T-cell (primary cell): ENCODE measurements around the gene TRPM1. TPM values are rescaled to one million over a fixed set of nuclear protein-coding genes. Genes with fewer than 3 reads are reported as not detected.

Source experiments
- ATAC-seq, 4 experiments: fragments of 200-7000 bp in 3 of 4; fragments of 150-1000 bp in 1 of 4; cut with Tn5 transposase; replicated peaks in 1 of 4; 1 replicate in 3 of 4; 2 replicates in 1 of 4; pipeline ENCODE4 v1.10.0; 2021; ENCODE audit warnings: moderate library complexity in 3 of 4, mild to moderate bottlenecking in 2 of 4, moderate number of reproducible peaks in 1 of 4
- CTCF ChIA-PET, 2 donors: fragments of 300-600 bp; sonication (Branson Sonifier 250); formaldehyde crosslinking; loops; one replicate each; lab custom pipeline; 2022; ENCODE audit warnings: antibody characterized with exemption in 2 of 2; lab: Charles Lee
- POLR2A ChIA-PET, 2 donors: fragments of 300-600 bp; sonication (Branson Sonifier 250); formaldehyde crosslinking; loops; one replicate each; lab custom pipeline; 2022; ENCODE audit warnings: antibody characterized with exemption in 2 of 2; lab: Charles Lee
- DNase-seq, 35 experiments: peaks; one replicate each; pipeline versions ENCODE4 v3.0.0 to v3.0.0-alpha.2; 2013 to 2023
- H3K27ac ChIP-seq: one replicate; pipeline ENCODE4 v1.5.1; 2013; ENCODE audit warnings: low read length
- H3K27me3 ChIP-seq, 2 experiments: replicated peaks in 1 of 2; 1 replicate in 1 of 2; 2 replicates in 1 of 2; pipeline versions ENCODE4 v1.6.1 to v1.7.0; 2013; ENCODE audit warnings: low read length in 1 of 2, mixed read lengths in 1 of 2; ENCODE audit not compliant: control insufficient read depth in 2 of 2, insufficient read depth in 2 of 2; ENCODE audit errors: extremely low read depth in 1 of 2
- H3K36me3 ChIP-seq, 2 donors: 1 replicate in 1 of 2; 2 replicates in 1 of 2; pipeline versions ENCODE4 v1.6.1 to v1.7.0; 2013; ENCODE audit warnings: low read length in 1 of 2; ENCODE audit not compliant: control insufficient read depth in 2 of 2, insufficient read depth in 1 of 2; ENCODE audit errors: extremely low read depth in 1 of 2
- H3K4me1 ChIP-seq, 2 experiments: 1 replicate in 1 of 2; 2 replicates in 1 of 2; pipeline versions ENCODE4 v1.6.1 to v1.7.0; 2013; ENCODE audit warnings: low read length in 2 of 2, mixed read lengths in 1 of 2; ENCODE audit not compliant: insufficient read depth in 2 of 2, control insufficient read depth in 1 of 2; ENCODE audit errors: extremely low read depth in 1 of 2
- H3K4me3 ChIP-seq, 2 donors: 1 replicate in 1 of 2; 2 replicates in 1 of 2; pipeline versions ENCODE4 v1.5.1 to v1.7.0; 2013; ENCODE audit warnings: mild to moderate bottlenecking in 2 of 2, low read length in 1 of 2, moderate library complexity in 1 of 2; ENCODE audit not compliant: control insufficient read depth in 1 of 2; ENCODE audit errors: extremely low read depth in 1 of 2
- H3K9me3 ChIP-seq: 2 replicates; pipeline ENCODE4 v1.7.0; 2013
- H3K27ac Mint-ChIP-seq, 2 donors: one replicate each; pipeline ENCODE4 v1.8.0; 2020 to 2021; ENCODE audit warnings: mild to moderate bottlenecking in 2 of 2, mixed read lengths in 2 of 2
- H3K27me3 Mint-ChIP-seq, 2 donors: one replicate each; pipeline ENCODE4 v1.8.0; 2021 to 2022; ENCODE audit warnings: mixed read lengths in 2 of 2
- H3K36me3 Mint-ChIP-seq: one replicate; pipeline ENCODE4 v1.8.0; 2021; ENCODE audit warnings: mixed read lengths
- H3K4me1 Mint-ChIP-seq, 3 donors: one replicate each; pipeline ENCODE4 v1.8.0; 2020 to 2022; ENCODE audit warnings: mixed read lengths in 3 of 3, mild to moderate bottlenecking in 1 of 3
- H3K4me3 Mint-ChIP-seq, 3 donors: one replicate each; pipeline ENCODE4 v1.8.0; 2020 to 2022; ENCODE audit warnings: mild to moderate bottlenecking in 3 of 3, mixed read lengths in 3 of 3, moderate library complexity in 3 of 3
- H3K9me3 Mint-ChIP-seq, 3 donors: one replicate each; pipeline ENCODE4 v1.8.0; 2020 to 2022; ENCODE audit warnings: mixed read lengths in 3 of 3
- WGBS: methylation state at CpG from one replicate; pipeline ENCODE4 v1.1.5; 2013; ENCODE audit warnings: missing lambda C conversion rate; ENCODE audit not compliant: insufficient coverage; 5-methylcytosine and 5-hydroxymethylcytosine counted together
- total RNA-seq, 35 experiments: library from RNA in 6 of 35; stranded (reverse) in 6 of 35; fragments of 120-200 nt in 1 of 35; gene quantifications; one replicate each; pipeline versions ENCODE4 v1.2.1 to v1.2.4 and lab custom pipeline; 2013 to 2026

Gene TRPM1
- total RNA-seq, 5 donors from 2014 or later (not counting 1 experiment from before 2014, with no cell fraction given), result not detected

DNA sequence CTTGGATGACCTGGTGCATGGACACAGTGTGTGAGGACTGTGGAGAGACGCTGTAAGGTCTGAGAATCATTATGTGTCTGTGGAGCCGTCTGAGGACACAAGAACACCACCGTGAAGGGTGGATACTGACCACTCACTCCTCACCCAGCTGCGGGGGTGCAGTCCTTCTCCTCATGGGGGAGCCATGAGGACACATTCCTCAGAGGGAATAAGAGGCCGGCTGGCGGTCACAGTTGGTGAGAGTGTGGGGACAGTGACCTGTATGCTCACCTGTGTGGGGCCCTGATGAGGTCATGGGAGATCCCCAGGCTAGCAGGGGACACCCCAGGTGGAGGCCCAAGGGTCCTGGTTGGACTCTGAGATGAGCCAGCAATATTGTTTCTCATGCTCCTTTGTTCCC is 2.5 kb upstream of the TRPM1 start:
- Mint-ChIP-seq H3K36me3 (no peaks in the 10 kb centered on the region), H3K4me1 (peaks cover 0 to 2% (median 0%) of the 10 kb centered on the region in 3 donors), H3K27me3 (peaks cover 0 to 1% of the 10 kb centered on the region in 2 donors), H3K4me3 (no peak overlapping the region), H3K27ac (no peak overlapping the region), H3K9me3 (no peaks in the 10 kb centered on the region)
- no peak overlapping the region for H3K27ac ChIP-seq
- H3K4me3 ChIP-seq, result no peak overlapping the region
- no peaks in the 10 kb centered on the region for H3K4me1 ChIP-seq
- CTCF ChIA-PET, result no interaction called here
- peaks cover 0 to 8% of the 10 kb centered on the region in 2 experiments for H3K27me3 ChIP-seq
- H3K36me3 ChIP-seq, result no peaks in the 10 kb centered on the region
- no peak for ATAC-seq
- no peaks in the 10 kb centered on the region for H3K9me3 ChIP-seq
- POLR2A ChIA-PET, result no interaction called here
- WGBS, result 100% methylated on average over 2 of the region's 6 CpGs
- DNase-seq, result no peak

DNA sequence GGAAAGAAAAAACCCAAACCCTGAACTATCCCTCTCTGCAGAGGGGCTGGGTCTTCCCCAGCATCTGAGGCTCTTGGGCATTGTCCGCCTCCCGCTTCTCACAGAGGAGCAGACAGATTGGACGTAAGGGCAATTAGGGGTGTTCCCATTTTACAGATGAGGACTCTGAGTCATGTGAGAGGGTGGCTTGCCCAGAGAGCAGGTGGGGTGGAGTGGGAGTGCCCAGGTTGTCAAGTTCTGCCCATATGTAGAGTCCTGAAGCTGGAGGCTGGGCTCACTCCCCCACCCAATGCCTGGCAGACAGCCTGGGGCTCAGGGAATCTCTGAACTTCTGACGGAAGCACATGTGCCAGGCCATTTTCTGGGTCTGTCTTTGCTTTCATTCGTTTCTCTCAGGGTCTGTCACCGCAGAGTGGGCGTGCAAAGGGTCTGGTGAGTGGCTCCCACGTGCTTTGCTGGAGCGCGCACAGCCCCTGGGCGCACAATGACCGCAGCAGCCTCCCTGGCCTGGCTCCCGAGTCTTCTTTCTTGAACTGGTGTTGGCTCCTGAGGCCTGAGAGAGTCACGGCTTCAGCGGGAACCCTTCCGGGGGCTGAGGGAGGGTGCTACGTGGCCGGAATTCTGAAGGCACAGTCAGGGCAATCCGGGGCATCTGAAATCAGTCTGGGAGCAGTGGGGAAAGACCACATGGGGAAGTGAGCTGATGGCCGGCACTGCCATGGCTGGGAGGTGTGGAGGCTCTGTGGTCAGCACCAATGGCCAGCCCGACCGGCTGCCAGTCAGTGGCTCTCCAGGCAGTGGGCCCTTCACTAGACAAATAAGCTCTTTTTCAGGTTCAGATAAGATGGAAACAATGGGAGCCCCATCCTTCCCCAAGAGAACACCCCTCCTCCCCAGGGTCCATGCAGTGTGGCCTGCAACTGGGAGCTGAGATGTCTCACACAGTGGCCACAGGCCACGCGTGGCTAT is 1.1 kb upstream of the TRPM1 start:
- Histone ChIP-seq H3K9me3 (no peaks in the 10 kb centered on the region), H3K27me3 (peaks cover 0 to 11% of the 10 kb centered on the region in 2 experiments), H3K36me3 (no peaks in the 10 kb centered on the region), H3K4me1 (no peaks in the 10 kb centered on the region), H3K27ac (no peak overlapping the region), H3K4me3 (no peak overlapping the region)
- Mint-ChIP-seq H3K4me3 (no peak overlapping the region), H3K36me3 (no peaks in the 10 kb centered on the region), H3K4me1 (peaks cover 0 to 2% (median 0%) of the 10 kb centered on the region in 3 donors), H3K9me3 (no peaks in the 10 kb centered on the region), H3K27me3 (peaks cover 0 to 3% of the 10 kb centered on the region in 2 donors), H3K27ac (no peak overlapping the region)
- ChIA-PET CTCF (no interaction called here), POLR2A (no interaction called here)
- DNase-seq (no peak), ATAC-seq (no peak)
- 84% methylated on average over 19 of the region's 24 CpGs for WGBS

DNA sequence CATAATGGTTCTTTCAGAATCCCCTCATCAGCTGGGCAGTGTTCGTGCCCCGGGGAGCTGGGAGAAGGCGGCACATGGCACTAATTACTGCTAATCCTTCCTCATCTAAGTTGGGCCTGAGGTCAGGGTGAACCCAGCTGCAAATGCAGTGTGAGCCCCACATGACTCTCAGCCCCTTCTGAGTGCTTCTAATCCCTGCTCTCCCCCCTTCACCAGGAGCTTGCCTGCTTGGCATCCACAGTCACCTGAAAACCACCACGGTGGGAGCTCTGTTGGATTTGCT is 455 bp upstream of the TRPM1 start:
- Histone ChIP-seq H3K27ac (no peak overlapping the region), H3K27me3 (peaks cover 0 to 11% of the 10 kb centered on the region in 2 experiments), H3K4me1 (no peaks in the 10 kb centered on the region), H3K4me3 (no peak overlapping the region), H3K9me3 (no peaks in the 10 kb centered on the region), H3K36me3 (no peaks in the 10 kb centered on the region)
- H3K36me3 Mint-ChIP-seq, result no peaks in the 10 kb centered on the region
- WGBS, result 90% methylated on average over 3 of the region's 4 CpGs
- peaks cover 0 to 3% of the 10 kb centered on the region in 2 donors for H3K27me3 Mint-ChIP-seq
- H3K9me3 Mint-ChIP-seq, result no peaks in the 10 kb centered on the region
- POLR2A ChIA-PET, result no interaction called here
- peaks cover 0 to 2% (median 0%) of the 10 kb centered on the region in 3 donors for H3K4me1 Mint-ChIP-seq
- no peak overlapping the region for H3K27ac Mint-ChIP-seq
- ATAC-seq (no peak), DNase-seq (no peak)
- no peak overlapping the region for H3K4me3 Mint-ChIP-seq
- CTCF ChIA-PET, result no interaction called here

DNA sequence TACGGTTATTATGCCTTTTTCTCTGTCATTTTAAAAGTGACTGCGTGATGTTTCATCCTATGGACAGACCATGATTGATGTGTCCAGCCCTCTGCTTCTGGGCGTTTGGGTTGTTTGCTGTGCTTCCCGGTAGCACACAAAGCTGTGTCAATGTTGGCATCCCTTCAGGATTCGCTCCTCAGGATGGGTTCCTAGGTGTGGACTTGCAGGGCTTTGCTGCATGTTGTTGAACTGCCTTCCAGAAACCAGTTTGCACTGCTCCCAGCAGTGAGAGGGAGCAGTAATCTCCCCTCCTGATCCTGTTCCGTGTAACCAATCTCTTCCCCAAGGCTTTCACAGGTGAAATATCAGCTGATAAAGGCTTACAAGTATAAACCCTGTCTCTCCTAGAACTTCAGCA is 787 bp downstream of the TRPM1 start:
- CTCF ChIA-PET, result no interaction called here
- H3K4me1 Mint-ChIP-seq, result peaks cover 0 to 2% (median 0%) of the 10 kb centered on the region in 3 donors
- DNase-seq, result no peak
- no peak overlapping the region for H3K27ac ChIP-seq
- H3K27me3 ChIP-seq, result peaks cover 0 to 11% of the 10 kb centered on the region in 2 experiments
- no peak overlapping the region for H3K27ac Mint-ChIP-seq
- no peaks in the 10 kb centered on the region for H3K4me1 ChIP-seq
- peaks cover 0 to 3% of the 10 kb centered on the region in 2 donors for H3K27me3 Mint-ChIP-seq
- H3K36me3 Mint-ChIP-seq, result no peaks in the 10 kb centered on the region
- POLR2A ChIA-PET, result no interaction called here
- WGBS, result 67% methylated on average over 4 of the region's 6 CpGs
- H3K4me3 Mint-ChIP-seq, result no peak overlapping the region
- no peaks in the 10 kb centered on the region for H3K36me3 ChIP-seq
- ATAC-seq, result no peak
- H3K9me3 ChIP-seq, result no peaks in the 10 kb centered on the region
- no peak overlapping the region for H3K4me3 ChIP-seq
- no peaks in the 10 kb centered on the region for H3K9me3 Mint-ChIP-seq

DNA sequence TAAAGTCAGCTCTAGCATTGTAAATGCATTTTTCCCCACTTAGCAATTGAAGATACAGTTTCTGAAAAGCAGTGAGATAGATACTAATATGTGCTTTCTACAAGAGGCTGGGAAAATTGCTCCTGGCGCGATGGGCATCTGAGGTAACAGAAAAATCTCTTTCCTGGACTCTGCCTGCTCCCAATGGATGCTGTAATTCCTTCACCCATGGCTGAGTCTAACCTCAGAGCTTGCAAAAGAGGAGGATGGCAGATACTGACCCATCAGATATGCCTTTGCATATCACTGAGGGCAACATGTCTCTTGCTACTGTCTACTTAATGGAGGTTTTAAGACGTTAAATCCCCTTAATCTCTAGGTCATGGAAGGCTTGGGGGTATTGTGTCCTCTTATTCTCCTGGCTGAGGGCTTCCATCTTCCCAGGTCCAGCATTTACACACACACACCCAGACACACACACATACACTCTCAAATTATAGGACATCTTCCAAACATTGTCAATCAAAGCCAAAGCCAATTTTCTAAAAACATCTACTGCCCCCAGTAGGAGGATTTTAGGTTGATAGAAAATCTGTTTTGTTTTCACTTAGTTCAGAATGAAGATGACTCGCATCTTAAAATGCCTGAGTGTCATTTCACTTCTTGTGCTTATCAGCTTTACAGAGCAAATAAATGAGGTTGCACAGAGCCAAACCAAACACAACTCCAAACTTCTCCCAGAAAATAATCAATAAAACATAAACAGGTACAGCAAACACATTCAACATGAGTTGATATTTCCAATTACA is 2.4 kb downstream of the TRPM1 start:
- Mint-ChIP-seq H3K9me3 (no peaks in the 10 kb centered on the region), H3K27me3 (peaks cover 0 to 3% of the 10 kb centered on the region in 2 donors), H3K27ac (no peak overlapping the region), H3K4me3 (no peak overlapping the region), H3K36me3 (no peaks in the 10 kb centered on the region), H3K4me1 (peaks cover 0 to 2% (median 0%) of the 10 kb centered on the region in 3 donors)
- WGBS, result no CpG with 5 or more reads among the region's 4 CpGs
- ATAC-seq, result no peak
- CTCF ChIA-PET, result no interaction called here
- Histone ChIP-seq H3K9me3 (no peaks in the 10 kb centered on the region), H3K27ac (no peak overlapping the region), H3K27me3 (peaks cover 0 to 11% of the 10 kb centered on the region in 2 experiments), H3K36me3 (no peaks in the 10 kb centered on the region), H3K4me1 (no peaks in the 10 kb centered on the region), H3K4me3 (no peak overlapping the region)
- DNase-seq, result no peak
- POLR2A ChIA-PET, result no interaction called here

DNA sequence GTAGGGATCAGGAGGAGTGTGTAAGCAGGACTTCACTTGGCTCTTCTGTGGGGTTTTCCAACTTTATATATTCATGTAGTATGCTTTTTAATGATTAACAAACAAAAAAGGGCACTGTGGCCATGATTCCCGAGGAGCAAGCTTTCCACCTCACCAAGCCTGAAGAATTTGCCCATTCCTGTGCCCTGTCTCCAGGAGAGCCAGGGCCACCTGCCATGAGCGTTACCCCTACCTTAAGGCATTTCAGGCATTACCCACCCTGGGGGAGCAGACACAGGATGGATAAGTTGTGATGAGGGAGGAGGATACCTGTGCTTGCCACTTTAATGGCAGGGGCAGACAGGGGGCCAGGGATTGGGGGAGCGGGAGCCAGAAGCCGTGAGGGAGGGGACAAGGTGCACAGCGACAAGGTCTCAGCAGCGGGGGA is 3.0 kb downstream of the TRPM1 start:
- CTCF ChIA-PET, result no interaction called here
- ATAC-seq (no peak), DNase-seq (no peak)
- H3K4me3 Mint-ChIP-seq, result no peak overlapping the region
- Histone ChIP-seq H3K9me3 (no peaks in the 10 kb centered on the region), H3K4me3 (no peak overlapping the region), H3K4me1 (no peaks in the 10 kb centered on the region), H3K27ac (no peak overlapping the region), H3K36me3 (no peaks in the 10 kb centered on the region), H3K27me3 (peaks cover 0 to 11% of the 10 kb centered on the region in 2 experiments)
- no peak overlapping the region for H3K27ac Mint-ChIP-seq
- no peaks in the 10 kb centered on the region for H3K9me3 Mint-ChIP-seq
- POLR2A ChIA-PET, result no interaction called here
- no peaks in the 10 kb centered on the region for H3K36me3 Mint-ChIP-seq
- peaks cover 0 to 2% (median 0%) of the 10 kb centered on the region in 3 donors for H3K4me1 Mint-ChIP-seq
- WGBS, result no CpG with 5 or more reads among the region's 6 CpGs
- peaks cover 0 to 3% of the 10 kb centered on the region in 2 donors for H3K27me3 Mint-ChIP-seq
